HUES6 (cell line): ENCODE data around the gene CARS1.

Experiments used
- H3K27ac ChIP-seq: 2 replicates; pipeline ENCODE4 v1.7.0; 2013; ENCODE audit warnings: low read depth, mild to moderate bottlenecking, low read length, inconsistent platforms
- H3K27me3 ChIP-seq: 2 replicates; pipeline ENCODE4 v1.6.1; 2013; ENCODE audit warnings: low read length; ENCODE audit not compliant: control insufficient read depth, insufficient read depth
- H3K36me3 ChIP-seq: 2 replicates; pipeline ENCODE4 v1.6.1; 2013; ENCODE audit warnings: low read length; ENCODE audit not compliant: control insufficient read depth, insufficient read depth
- H3K4me1 ChIP-seq: 2 replicates; pipeline ENCODE4 v1.6.1; 2013; ENCODE audit warnings: low read length; ENCODE audit not compliant: control insufficient read depth, insufficient read depth
- H3K4me3 ChIP-seq: 2 replicates; pipeline ENCODE4 v1.5.1; 2013; ENCODE audit warnings: low read depth, low read length
- H3K9ac ChIP-seq: one replicate; pipeline ENCODE4 v1.6.1; 2013; ENCODE audit warnings: mild to moderate bottlenecking, low read length
- H3K9me3 ChIP-seq: 2 replicates; pipeline ENCODE4 v1.6.1; 2013; ENCODE audit warnings: low read depth, low read length; ENCODE audit not compliant: control insufficient read depth, insufficient read depth

The CARS1 gene

DNA sequence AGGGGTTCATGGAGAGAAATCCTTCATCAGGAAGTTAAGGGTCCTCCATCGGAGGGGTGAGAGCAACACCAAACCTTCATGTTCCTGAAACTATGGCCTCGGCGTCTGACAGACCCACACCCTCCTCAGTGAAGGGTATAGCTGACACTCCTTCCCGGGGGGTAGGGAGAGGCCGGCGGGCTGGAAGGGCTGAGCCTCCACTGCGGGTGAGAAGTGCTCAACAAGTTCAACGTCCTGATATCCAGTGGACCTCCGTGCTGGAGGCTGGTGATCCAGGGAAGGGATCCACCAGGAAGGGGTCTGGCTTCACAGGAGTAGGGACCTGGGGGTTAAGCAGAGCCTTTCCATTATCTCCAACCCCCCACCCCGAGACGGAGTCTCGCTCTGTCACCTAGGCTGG is 12.3 kb downstream of the CARS1 start:
- Histone ChIP-seq H3K27me3 (no peaks in the 10 kb centered on the region), H3K27ac (no peak overlapping the region), H3K36me3 (peaks cover 56% of the 10 kb centered on the region), H3K9ac (no peak overlapping the region), H3K4me1 (peaks cover 3% of the 10 kb centered on the region; the same call in 1 of the 2 replicates), H3K4me3 (no peak overlapping the region), H3K9me3 (no peaks in the 10 kb centered on the region)

DNA sequence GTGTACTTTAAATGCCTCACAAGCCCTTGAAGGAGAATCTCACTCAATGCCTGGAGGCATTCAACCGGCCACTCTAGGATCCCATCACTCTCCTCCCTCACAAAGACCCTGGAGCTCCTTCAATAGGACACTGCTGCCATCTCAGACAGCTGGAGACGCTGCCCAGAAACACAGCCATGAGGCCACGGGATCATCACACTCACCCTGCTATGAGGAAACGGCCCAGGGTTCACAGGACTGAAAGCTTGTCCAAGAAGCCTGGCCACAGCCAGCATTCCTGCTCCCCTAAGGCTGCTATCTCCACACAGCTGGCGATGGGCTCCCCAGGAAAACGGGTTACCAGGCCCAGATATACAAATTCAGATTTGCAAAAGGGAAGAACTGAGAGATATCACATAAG is 13.2 kb downstream of the CARS1 start:
- Histone ChIP-seq H3K4me1 (no peaks in the 10 kb centered on the region; the same call in 1 of the 2 replicates), H3K4me3 (no peak overlapping the region), H3K9me3 (no peaks in the 10 kb centered on the region), H3K27ac (no peak overlapping the region), H3K27me3 (no peaks in the 10 kb centered on the region), H3K36me3 (peaks cover 58% of the 10 kb centered on the region), H3K9ac (no peak overlapping the region)

- Histone ChIP-seq H3K4me1 (no peaks in the 10 kb centered on the region; the same call in 1 of the 2 replicates), H3K36me3 (peaks cover 64% of the 10 kb centered on the region), H3K9me3 (no peaks in the 10 kb centered on the region), H3K27ac (no peak overlapping the region), H3K9ac (no peak overlapping the region), H3K4me3 (no peak overlapping the region), H3K27me3 (no peaks in the 10 kb centered on the region)
Measured at GRCh38 chr11:3043315-3043871, 13.8 kb downstream of the CARS1 start.

DNA sequence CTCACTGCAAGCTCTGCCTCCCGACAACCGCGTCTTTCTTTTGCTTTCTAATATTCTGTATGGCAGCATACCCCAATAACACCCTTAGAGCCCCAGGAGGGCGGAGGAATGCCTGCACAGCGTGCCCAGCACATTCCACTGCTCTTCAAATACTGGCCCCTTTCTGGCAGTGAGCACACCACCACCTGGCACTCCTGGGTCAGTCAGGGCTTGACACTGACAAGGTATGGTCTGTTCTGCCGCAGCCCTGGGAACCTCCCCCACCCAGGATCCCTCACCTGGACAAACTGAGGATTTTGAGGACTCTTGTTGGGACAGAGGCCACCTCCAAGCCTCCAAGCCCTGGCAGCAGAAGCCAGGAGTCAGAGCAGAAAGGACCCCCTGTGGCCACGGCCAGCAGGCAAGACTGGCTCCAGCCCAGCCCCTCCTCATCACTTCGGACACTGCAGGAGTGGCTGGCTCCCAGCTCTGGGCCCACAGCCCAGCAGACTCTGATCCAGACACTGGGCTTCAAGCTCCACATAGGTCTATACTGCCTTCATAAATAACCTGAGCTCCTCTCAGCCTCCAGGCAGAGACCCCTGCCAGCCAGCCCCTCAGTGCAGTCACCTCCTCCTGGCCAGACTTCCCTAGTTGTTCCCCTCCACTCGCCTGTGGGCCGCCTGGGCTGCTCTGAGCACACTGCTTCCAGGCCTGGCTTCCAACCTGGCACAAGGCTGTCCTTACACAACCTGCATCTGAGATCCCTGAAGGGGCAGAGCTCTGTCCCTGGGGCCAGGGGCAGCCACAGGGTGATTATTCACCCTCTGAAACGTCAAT is 14.5 kb downstream of the CARS1 start:
- Histone ChIP-seq H3K27ac (no peak overlapping the region), H3K9me3 (no peaks in the 10 kb centered on the region), H3K36me3 (peaks cover 71% of the 10 kb centered on the region), H3K4me3 (no peak overlapping the region), H3K9ac (no peak overlapping the region), H3K27me3 (no peaks in the 10 kb centered on the region), H3K4me1 (no peaks in the 10 kb centered on the region; the same call in 1 of the 2 replicates)

DNA sequence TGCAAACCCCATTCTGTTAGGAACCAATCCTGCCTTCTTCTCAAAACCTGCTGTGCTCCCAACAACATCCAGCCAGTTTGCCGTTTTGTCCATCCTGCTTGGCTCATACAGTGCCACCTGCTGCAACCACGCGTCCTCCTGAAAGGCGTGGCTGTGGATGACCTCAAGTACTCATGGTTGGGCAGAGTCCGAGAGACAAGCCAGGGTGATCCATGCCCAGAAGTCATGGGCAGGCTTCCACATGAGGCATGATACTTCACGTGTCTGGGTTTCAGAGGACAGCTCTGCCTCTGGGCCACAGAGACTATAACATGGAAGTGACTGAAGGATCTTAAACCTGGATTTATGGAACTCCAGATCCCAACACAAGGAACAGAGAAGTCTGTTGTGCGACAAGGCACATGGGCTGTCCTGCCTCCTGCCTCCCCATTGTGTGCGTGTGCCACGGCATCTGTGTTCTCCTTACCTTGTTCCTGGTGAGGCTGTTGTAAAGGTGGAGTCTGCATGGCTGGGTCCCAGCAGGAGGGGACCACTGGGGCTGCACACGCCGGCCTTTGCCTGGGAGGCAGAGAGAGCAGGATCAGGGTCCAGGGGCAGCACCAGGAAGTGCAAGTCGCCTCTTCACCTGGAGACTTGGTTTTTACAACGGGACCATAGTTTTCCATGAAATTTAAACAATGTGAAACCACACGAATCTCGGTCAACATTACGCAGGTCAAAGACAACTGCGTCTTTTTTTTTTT is 15.4 kb downstream of the CARS1 start:
- Histone ChIP-seq H3K27me3 (no peaks in the 10 kb centered on the region), H3K36me3 (peaks cover 79% of the 10 kb centered on the region), H3K27ac (no peak overlapping the region), H3K9ac (no peak overlapping the region), H3K4me1 (no peaks in the 10 kb centered on the region; the same call in 1 of the 2 replicates), H3K9me3 (no peaks in the 10 kb centered on the region), H3K4me3 (no peak overlapping the region)

DNA sequence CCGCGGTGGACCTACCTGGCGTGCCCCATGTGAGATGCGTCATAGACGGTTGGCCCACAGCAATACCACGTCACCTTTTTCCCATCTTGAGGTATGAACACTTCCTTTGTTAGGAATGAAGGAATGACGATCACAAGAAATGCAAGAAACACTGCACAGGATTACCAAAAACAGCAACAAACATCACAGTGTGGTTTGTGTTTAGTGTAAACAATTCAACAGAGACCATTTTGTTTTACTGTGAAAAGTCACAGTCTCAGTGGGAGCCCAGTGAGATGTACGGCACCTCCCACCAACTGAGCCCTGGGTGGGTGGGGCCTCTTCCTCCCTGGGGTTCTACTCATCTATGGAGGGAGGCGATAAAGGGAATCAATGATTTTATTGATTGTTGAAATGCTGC is 16.3 kb downstream of the CARS1 start:
- H3K36me3 ChIP-seq, result peaks cover 84% of the 10 kb centered on the region

GRCh38 chr11:3037945-3038271 is 19.3 kb downstream of the CARS1 start:
- Histone ChIP-seq H3K9me3 (no peaks in the 10 kb centered on the region), H3K27ac (no peak overlapping the region), H3K9ac (no peak overlapping the region), H3K36me3 (peaks cover 84% of the 10 kb centered on the region), H3K4me1 (no peaks in the 10 kb centered on the region), H3K4me3 (no peak overlapping the region), H3K27me3 (no peaks in the 10 kb centered on the region)

More for the DNA sequence above, 16.3 kb downstream of the CARS1 start:
- no peak overlapping the region for H3K9ac ChIP-seq
- no peak overlapping the region for H3K27ac ChIP-seq
- no peaks in the 10 kb centered on the region for H3K9me3 ChIP-seq
- H3K27me3 ChIP-seq, result no peaks in the 10 kb centered on the region
- H3K4me1 ChIP-seq, result no peaks in the 10 kb centered on the region; the same call in 1 of the 2 replicates
- no peak overlapping the region for H3K4me3 ChIP-seq

DNA sequence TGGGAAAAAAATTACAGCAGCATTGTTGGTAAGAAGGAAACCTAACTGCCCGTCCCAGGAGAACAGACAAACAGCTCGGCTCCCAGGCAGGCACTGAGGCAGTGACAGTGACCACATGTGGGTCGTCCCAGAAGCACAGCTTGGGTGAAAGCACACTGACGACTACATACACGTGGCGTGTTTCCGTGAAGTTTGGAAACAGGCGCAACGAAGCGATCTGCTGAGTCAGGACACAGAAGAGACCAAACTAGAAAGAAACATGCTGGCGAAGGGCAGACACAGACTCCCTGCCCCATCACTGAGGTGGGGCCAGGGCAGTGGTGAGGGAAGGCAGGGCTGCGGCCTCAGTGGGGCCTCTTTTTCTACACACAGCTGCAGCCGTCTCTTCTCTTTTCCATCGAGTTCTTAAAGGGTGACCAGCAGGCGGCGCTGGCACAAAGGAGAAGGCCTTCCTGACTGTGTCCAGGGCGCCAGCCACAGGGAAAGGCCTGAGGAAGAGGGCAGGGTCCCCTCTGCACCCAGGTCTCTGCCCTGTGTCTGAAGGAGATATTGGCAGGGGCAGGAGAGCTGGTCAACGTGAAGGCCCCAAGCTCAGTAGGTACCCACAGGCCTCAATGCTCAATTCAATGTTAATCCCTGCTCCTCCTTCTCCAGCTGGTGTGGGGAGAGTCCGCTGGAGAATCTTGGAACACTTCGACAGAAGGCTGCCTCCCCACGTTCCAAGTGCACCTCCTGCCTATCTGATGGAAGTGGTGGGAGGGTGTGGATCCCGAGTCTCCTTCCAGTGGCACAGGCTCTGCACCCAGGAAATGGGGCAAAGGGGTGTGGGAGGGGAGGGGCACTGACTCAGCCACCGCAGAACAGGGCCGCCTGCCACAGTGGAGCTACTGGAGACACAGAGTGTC is 19.9 kb downstream of the CARS1 start:
- Histone ChIP-seq H3K9ac (no peak overlapping the region), H3K36me3 (peaks cover 90% of the 10 kb centered on the region), H3K27ac (no peak overlapping the region)

GRCh38 chr11:3036419-3036818 is 20.8 kb downstream of the CARS1 start:
- Histone ChIP-seq H3K36me3 (peaks cover 88% of the 10 kb centered on the region), H3K27me3 (no peaks in the 10 kb centered on the region), H3K4me1 (no peaks in the 10 kb centered on the region), H3K4me3 (no peak overlapping the region), H3K9me3 (no peaks in the 10 kb centered on the region), H3K27ac (no peak overlapping the region), H3K9ac (no peak overlapping the region)

More for the DNA sequence above, 19.9 kb downstream of the CARS1 start:
- Histone ChIP-seq H3K4me1 (no peaks in the 10 kb centered on the region), H3K9me3 (no peaks in the 10 kb centered on the region), H3K4me3 (no peak overlapping the region), H3K27me3 (no peaks in the 10 kb centered on the region)

GRCh38 chr11:3035333-3035732 is 21.9 kb downstream of the CARS1 start:
- Histone ChIP-seq H3K4me3 (no peak overlapping the region), H3K36me3 (peaks cover 88% of the 10 kb centered on the region), H3K9ac (no peak overlapping the region), H3K9me3 (no peaks in the 10 kb centered on the region), H3K27me3 (no peaks in the 10 kb centered on the region), H3K4me1 (no peaks in the 10 kb centered on the region), H3K27ac (no peak overlapping the region)
